ENCODE data around the gene SPANXN3.
"Not testable (repeated sequence)": the region's sequence is repeated elsewhere in the genome, so short reads cannot be mapped to it uniquely, and the experiment has no call there.

SPANXN3 gene

GRCh38 chrX:143517375-143517774 lies at the start of gene SPANXN3:
SPANXN3 (minus strand) TSS chrX:143517475; CDS start chrX:143517391, 84 bp downstream.
- H3K27me3 ChIP-seq (replicated peaks; ENCODE audit: control insufficient read depth, insufficient read depth, low read length); DNase-seq (ENCODE audit: extremely low read depth, insufficient read length); H3K36me3 ChIP-seq (ENCODE audit: control insufficient read depth, insufficient read depth, low read length); H3K4me3 ChIP-seq (replicated peaks; ENCODE audit: low read depth, low read length): not testable (repeated sequence)

GRCh38 chrX:143536176-143536575 lies 18.9 kb upstream of the SPANXN3 start:
- Histone ChIP-seq H3K4me3 (replicated peaks; ENCODE audit: low read depth, low read length) (no peak overlapping the region), H3K36me3 (ENCODE audit: control insufficient read depth, insufficient read depth, low read length) (no peaks in the 10 kb centered on the region), H3K27me3 (replicated peaks; ENCODE audit: control insufficient read depth, insufficient read depth, low read length) (no peaks in the 10 kb centered on the region)
- DNase-seq (ENCODE audit: extremely low read depth, insufficient read length) = no peak
- no peak for TF ChIP-seq CTCF (IDR thresholded peaks at IDR 0.05; ENCODE audit: insufficient read depth, low read length, poor library complexity, severe bottlenecking)

- DNase-seq (ENCODE audit: extremely low read depth, insufficient read length); H3K36me3 ChIP-seq (ENCODE audit: control insufficient read depth, insufficient read depth, low read length); H3K27me3 ChIP-seq (replicated peaks; ENCODE audit: control insufficient read depth, insufficient read depth, low read length); H3K4me3 ChIP-seq (replicated peaks; ENCODE audit: low read depth, low read length): not testable (repeated sequence)
Measured at GRCh38 chrX:143502196-143502595, 15.1 kb downstream of the SPANXN3 start.

GRCh38 chrX:143500751-143501150 lies 16.5 kb downstream of the SPANXN3 start:
- no peak for DNase-seq (ENCODE audit: extremely low read depth, insufficient read length)
- H3K4me3 ChIP-seq (replicated peaks; ENCODE audit: low read depth, low read length) = no peak overlapping the region
- TF ChIP-seq CTCF (IDR thresholded peaks at IDR 0.05; ENCODE audit: insufficient read depth, low read length, poor library complexity, severe bottlenecking) = no peak

GRCh38 chrX:143486105-143486504 lies 31.2 kb downstream of the SPANXN3 start:
- no peak overlapping the region for H3K4me3 ChIP-seq (replicated peaks; ENCODE audit: low read depth, low read length)
- H3K36me3 ChIP-seq (ENCODE audit: control insufficient read depth, insufficient read depth, low read length) = no peaks in the 10 kb centered on the region
- no peaks in the 10 kb centered on the region for H3K27me3 ChIP-seq (replicated peaks; ENCODE audit: control insufficient read depth, insufficient read depth, low read length)
- DNase-seq (ENCODE audit: extremely low read depth, insufficient read length) = no peak
- TF ChIP-seq CTCF (IDR thresholded peaks at IDR 0.05; ENCODE audit: insufficient read depth, low read length, poor library complexity, severe bottlenecking) = no peak

More at GRCh38 chrX:143500751-143501150, 16.5 kb downstream of the SPANXN3 start:
- Histone ChIP-seq H3K36me3 (ENCODE audit: control insufficient read depth, insufficient read depth, low read length) (no peaks in the 10 kb centered on the region), H3K27me3 (replicated peaks; ENCODE audit: control insufficient read depth, insufficient read depth, low read length) (no peaks in the 10 kb centered on the region)

GRCh38 chrX:143476751-143477150 lies 40.5 kb downstream of the SPANXN3 start:
- Histone ChIP-seq H3K36me3 (ENCODE audit: control insufficient read depth, insufficient read depth, low read length) (no peaks in the 10 kb centered on the region), H3K27me3 (replicated peaks; ENCODE audit: control insufficient read depth, insufficient read depth, low read length) (no peaks in the 10 kb centered on the region), H3K4me3 (replicated peaks; ENCODE audit: low read depth, low read length) (no peak overlapping the region)
- no peak for TF ChIP-seq CTCF (IDR thresholded peaks at IDR 0.05; ENCODE audit: insufficient read depth, low read length, poor library complexity, severe bottlenecking)
- no peak for DNase-seq (ENCODE audit: extremely low read depth, insufficient read length)

GRCh38 chrX:143472347-143472938 lies 44.8 kb downstream of the SPANXN3 start:
- no peak for TF ChIP-seq CTCF (IDR thresholded peaks at IDR 0.05; ENCODE audit: insufficient read depth, low read length, poor library complexity, severe bottlenecking)
- Histone ChIP-seq H3K36me3 (ENCODE audit: control insufficient read depth, insufficient read depth, low read length) (no peaks in the 10 kb centered on the region), H3K27me3 (replicated peaks; ENCODE audit: control insufficient read depth, insufficient read depth, low read length) (no peaks in the 10 kb centered on the region), H3K4me3 (replicated peaks; ENCODE audit: low read depth, low read length) (no peak overlapping the region)
- no peak for DNase-seq (ENCODE audit: extremely low read depth, insufficient read length)

Measured in GM06990 (cell line).